HepG2 (cell line): ENCODE measurements around the gene YWHAQ. TPM values are rescaled to one million over a fixed set of nuclear protein-coding genes. Genes with fewer than 3 reads are reported as not detected.

Experiments
- ATAC-seq: fragments of 200-7000 bp; cut with Tn5 transposase; 3 replicates; pipeline ENCODE4 v1.9.1; 2020; ENCODE audit warnings: mild to moderate bottlenecking, moderate library complexity
- BruUV-seq: library from RNA; stranded (reverse); fragments of 400-500 nt; replicated peaks from 2 replicates; lab custom pipeline; 2021; lab: Mats Ljungman, UMichigan
- CTCF ChIA-PET: fragments of 300-600 bp; formaldehyde crosslinking; extraction: SDS; loops from one replicate; lab custom pipeline; 2021; ENCODE audit warnings: low total read pairs, inconsistent platforms, low intra/inter-chr PET ratio; lab: Yijun Ruan, JAX
- POLR2A ChIA-PET: fragments of 350-600 bp; sonication (Branson Sonifier 250); formaldehyde crosslinking; loops from one replicate; lab custom pipeline; 2020; ENCODE audit warnings: antibody characterized with exemption, inconsistent platforms; lab: Yijun Ruan, JAX
- DNase-seq: peaks from one replicate; pipeline ENCODE4 v3.0.0-alpha.2; 2015; ENCODE audit warnings: low spot score
- FAIRE-seq: peaks from 3 replicates; lab custom pipeline; 2011; peaks lifted over from hg19 to GRCh38; lab: Jason Lieb, UNC
- H2AFZ ChIP-seq: one replicate; pipeline ENCODE4 v1.6.1; 2011; ENCODE audit warnings: low read length, inconsistent platforms
- H3K27ac ChIP-seq: fragments of 300-600 bp; 3 replicates; pipeline ENCODE4 v1.8.0; 2011; ENCODE audit warnings: mixed run types, mild to moderate bottlenecking, mixed read lengths, low read length, inconsistent platforms; ENCODE audit not compliant: insufficient read depth; ENCODE audit errors: extremely low read length
- H3K27me3 ChIP-seq, 2 experiments: fragments of 200-600 bp in 1 of 2; 2 replicates in 1 of 2; 3 replicates in 1 of 2; pipeline versions ENCODE4 v1.6.0 to v1.8.0; 2011; ENCODE audit warnings: low read length in 2 of 2, mild to moderate bottlenecking in 2 of 2, moderate library complexity in 2 of 2, inconsistent platforms in 1 of 2; ENCODE audit not compliant: insufficient read depth in 2 of 2, control insufficient read depth in 1 of 2
- H3K36me3 ChIP-seq, 2 experiments: fragments of 200-600 bp in 1 of 2; replicated peaks in 1 of 2; 2 replicates in 1 of 2; 3 replicates in 1 of 2; pipeline versions ENCODE4 v1.5.1 to v1.8.0; 2011; ENCODE audit warnings: low read length in 2 of 2, inconsistent platforms in 1 of 2; ENCODE audit not compliant: insufficient read depth in 2 of 2, control insufficient read depth in 1 of 2
- H3K4me1 ChIP-seq: 2 replicates; pipeline ENCODE4 v1.5.1; 2012; ENCODE audit warnings: low read length, inconsistent platforms; ENCODE audit not compliant: insufficient read depth
- H3K4me2 ChIP-seq: 2 replicates; pipeline ENCODE4 v1.6.0; 2011; ENCODE audit warnings: low read depth, low read length, inconsistent platforms
- H3K4me3 ChIP-seq, 3 experiments: fragments of 200-600 bp in 1 of 3; sonication (generic), shearing (Covaris generic) in 1 of 3; replicated peaks in 1 of 3; 2 replicates each; pipeline ENCODE4 v1.5.1; 2011 to 2016; ENCODE audit warnings: low read length in 3 of 3, inconsistent platforms in 2 of 3, low read depth in 2 of 3, mild to moderate bottlenecking in 2 of 3, control low read depth in 1 of 3, mixed read lengths in 1 of 3; ENCODE audit not compliant: insufficient read depth in 1 of 3
- H3K79me2 ChIP-seq: one replicate; pipeline ENCODE4 v1.6.1; 2011; ENCODE audit warnings: low read length, inconsistent platforms; ENCODE audit not compliant: insufficient read depth
- H3K9ac ChIP-seq: 2 replicates; pipeline ENCODE4 v1.6.0; 2011; ENCODE audit warnings: mild to moderate bottlenecking, low read depth, low read length, inconsistent platforms; ENCODE audit not compliant: insufficient read depth
- H3K9me3 ChIP-seq: 2 replicates; pipeline ENCODE4 v1.5.1; 2012; ENCODE audit warnings: mild to moderate bottlenecking, low read length
- H4K20me1 ChIP-seq: 2 replicates; pipeline ENCODE4 v1.6.0; 2011; ENCODE audit warnings: inconsistent platforms, mild to moderate bottlenecking, low read length, moderate library complexity; ENCODE audit not compliant: insufficient read depth
- SOX6 ChIP-seq, 2 experiments: fragments of 450-650 bp in 1 of 2; sonication (generic) in 1 of 2; formaldehyde crosslinking in 1 of 2; IDR thresholded peaks; 2 replicates each; pipeline versions ENCODE4 v1.4.0 to v1.6.1; 2017 to 2020; ENCODE audit warnings: antibody characterized with exemption in 1 of 2, mild to moderate bottlenecking in 1 of 2, missing genetic modification reagents in 1 of 2
- STAG1 ChIP-seq: sonication (generic); formaldehyde crosslinking; IDR thresholded peaks from 2 replicates; pipeline ENCODE4 v1.4.0; 2020; ENCODE audit warnings: missing genetic modification reagents
- TIGD3 ChIP-seq: sonication (generic); formaldehyde crosslinking; IDR thresholded peaks from 2 replicates; pipeline ENCODE4 v1.5.1; 2020; ENCODE audit warnings: mild to moderate bottlenecking, missing genetic modification reagents, borderline replicate concordance
- ZNF280B ChIP-seq: sonication (generic); formaldehyde crosslinking; IDR thresholded peaks from 2 replicates; pipeline ENCODE4 v1.5.0; 2020; ENCODE audit warnings: missing genetic modification reagents, mild to moderate bottlenecking, borderline replicate concordance
- ZNF282 ChIP-seq: fragments of 450-650 bp; IDR thresholded peaks from 2 replicates; pipeline ENCODE4 v1.6.1; 2018; ENCODE audit not compliant: partially characterized antibody
- ZNF496 ChIP-seq: sonication (generic); formaldehyde crosslinking; IDR thresholded peaks from 2 replicates; pipeline ENCODE4 v1.8.1; 2023; ENCODE audit warnings: mild to moderate bottlenecking, moderate library complexity, missing genetic modification reagents; ENCODE audit not compliant: insufficient replicate concordance
- WGBS: methylation state at CpG from one replicate; pipeline ENCODE4 v1.1.6; 2017; ENCODE audit warnings: low lambda C conversion rate; 5-methylcytosine and 5-hydroxymethylcytosine counted together
- in situ Hi-C: cut with HindIII; loops from 2 replicates; pipeline ENCODE4 v1.10.0; 2017; ENCODE audit warnings: low pct_unique_long_range_greater_than_20kb; ENCODE audit not compliant: extremely low pct_ligation_motif_present
- intact Hi-C: fragments of 100-400 bp; cut with micrococcal nuclease; formaldehyde crosslinking; loops from one replicate; pipeline ENCODE4 v1.10.0; 2022; ENCODE audit not compliant: unreplicated experiment
- polyA plus RNA-seq, 8 experiments: library from polyadenylated mRNA; depleted of rRNA in 3 of 8; stranded (reverse) in 7 of 8; unstranded in 1 of 8; fragments of >200 nt; fragmentation: Illumina TruSeq in 4 of 8; extraction: Trizol in 4 of 8; gene quantifications; 2 replicates each; pipeline versions ENCODE4 v1.2.1 to v1.2.3, GENCODE V29; 2011 to 2016; ENCODE audit warnings: low read depth in 4 of 8, missing spikeins in 1 of 8, mixed read lengths in 1 of 8; ENCODE audit not compliant: insufficient read depth in 1 of 8
- total RNA-seq, 5 experiments: library from RNA; depleted of rRNA; stranded (reverse); fragments of >200 nt; fragmentation: Illumina TruSeq; extraction: Trizol; gene quantifications; 2 replicates each; pipeline ENCODE4 v1.2.3, GENCODE V29; 2016; ENCODE audit warnings: low read depth in 1 of 5
- TF ChIP-seq, protein P1 (sequence below): sonication (generic); formaldehyde crosslinking; IDR thresholded peaks from 2 replicates; pipeline ENCODE4 v1.4.0; 2020; ENCODE audit warnings: missing genetic modification reagents, low read depth, mild to moderate bottlenecking, borderline replicate concordance
- TF ChIP-seq, protein P2 (sequence below): sonication (generic); formaldehyde crosslinking; IDR thresholded peaks from 2 replicates; pipeline ENCODE4 v1.5.1; 2020; ENCODE audit warnings: mild to moderate bottlenecking, missing genetic modification reagents
- TF ChIP-seq, protein P3 (sequence below): sonication (generic); formaldehyde crosslinking; conservative IDR thresholded peaks from 2 replicates; pipeline ENCODE4 v1.4.0; 2020; ENCODE audit warnings: missing genetic modification reagents

Gene YWHAQ
- total and polyA plus RNA-seq, 2 of the 13 experiments (the other 11 are each of a cell fraction or from before 2014, with no cell fraction given): 160 to 304 TPM

DNA sequence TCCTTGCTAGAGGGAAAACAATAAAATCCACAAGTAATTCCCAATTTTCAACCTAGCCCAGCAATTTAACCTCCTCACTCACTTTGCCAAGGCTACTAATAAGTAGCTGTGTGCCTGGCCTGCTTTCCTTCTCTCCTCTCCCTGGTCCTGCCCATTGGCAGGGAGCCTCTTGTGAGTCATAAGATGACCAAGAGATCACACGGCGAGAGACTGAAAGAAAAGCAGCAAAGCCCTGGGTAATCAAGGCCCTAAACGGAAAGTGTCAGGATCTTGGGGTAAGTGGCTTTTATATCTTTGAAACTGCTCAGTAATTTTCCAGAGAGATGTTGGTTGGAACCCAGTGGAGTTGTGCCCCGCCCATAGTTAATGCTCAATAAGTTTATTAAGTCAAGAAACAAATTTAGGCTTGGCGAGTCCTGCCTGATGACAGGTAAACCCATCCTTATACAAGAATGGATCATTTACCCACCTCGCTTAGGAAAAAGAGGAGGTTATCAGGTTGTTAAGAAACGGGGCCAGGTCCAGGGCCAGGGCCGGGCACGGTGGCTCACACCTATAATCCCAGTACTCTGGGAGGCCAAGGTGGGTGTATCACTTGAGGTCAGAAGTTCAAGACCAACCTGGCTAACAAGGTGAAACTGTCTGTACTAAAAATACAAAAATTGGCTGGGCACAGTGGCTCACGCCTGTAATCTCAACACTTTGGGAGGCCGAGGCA, 65.2 kb downstream of the YWHAQ start (continued):
- TF ChIP-seq ZNF282 (no peak), SOX6 (IDR thresholded peaks at IDR 0.05) (no peak), SOX6 (CRISPR knock-in tag; IDR thresholded peaks at IDR 0.05) (no peak)
- TF ChIP-seq, all 625 proteins: peak for 0

- CTCF ChIA-PET: no interaction called here
- no peaks in the 10 kb centered on the region for H3K9me3 ChIP-seq
- FAIRE-seq: no peak
- TF ChIP-seq ZNF280B (CRISPR knock-in tag) (no peak), STAG1 (CRISPR knock-in tag) (no peak), ZNF496 (CRISPR knock-in tag) (no peak), TIGD3 (CRISPR knock-in tag) (no peak)
- TF ChIP-seq, protein P1, sequence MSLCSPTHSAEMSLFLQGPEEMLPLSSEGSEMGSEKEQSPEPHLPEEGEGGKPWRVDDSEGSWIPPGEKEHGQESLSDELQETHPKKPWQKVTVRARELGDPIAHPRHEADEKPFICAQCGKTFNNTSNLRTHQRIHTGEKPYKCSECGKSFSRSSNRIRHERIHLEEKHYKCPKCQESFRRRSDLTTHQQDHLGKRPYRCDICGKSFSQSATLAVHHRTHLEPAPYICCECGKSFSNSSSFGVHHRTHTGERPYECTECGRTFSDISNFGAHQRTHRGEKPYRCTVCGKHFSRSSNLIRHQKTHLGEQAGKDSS (CRISPR knock-in tag): no peak
- TF ChIP-seq, protein P2, sequence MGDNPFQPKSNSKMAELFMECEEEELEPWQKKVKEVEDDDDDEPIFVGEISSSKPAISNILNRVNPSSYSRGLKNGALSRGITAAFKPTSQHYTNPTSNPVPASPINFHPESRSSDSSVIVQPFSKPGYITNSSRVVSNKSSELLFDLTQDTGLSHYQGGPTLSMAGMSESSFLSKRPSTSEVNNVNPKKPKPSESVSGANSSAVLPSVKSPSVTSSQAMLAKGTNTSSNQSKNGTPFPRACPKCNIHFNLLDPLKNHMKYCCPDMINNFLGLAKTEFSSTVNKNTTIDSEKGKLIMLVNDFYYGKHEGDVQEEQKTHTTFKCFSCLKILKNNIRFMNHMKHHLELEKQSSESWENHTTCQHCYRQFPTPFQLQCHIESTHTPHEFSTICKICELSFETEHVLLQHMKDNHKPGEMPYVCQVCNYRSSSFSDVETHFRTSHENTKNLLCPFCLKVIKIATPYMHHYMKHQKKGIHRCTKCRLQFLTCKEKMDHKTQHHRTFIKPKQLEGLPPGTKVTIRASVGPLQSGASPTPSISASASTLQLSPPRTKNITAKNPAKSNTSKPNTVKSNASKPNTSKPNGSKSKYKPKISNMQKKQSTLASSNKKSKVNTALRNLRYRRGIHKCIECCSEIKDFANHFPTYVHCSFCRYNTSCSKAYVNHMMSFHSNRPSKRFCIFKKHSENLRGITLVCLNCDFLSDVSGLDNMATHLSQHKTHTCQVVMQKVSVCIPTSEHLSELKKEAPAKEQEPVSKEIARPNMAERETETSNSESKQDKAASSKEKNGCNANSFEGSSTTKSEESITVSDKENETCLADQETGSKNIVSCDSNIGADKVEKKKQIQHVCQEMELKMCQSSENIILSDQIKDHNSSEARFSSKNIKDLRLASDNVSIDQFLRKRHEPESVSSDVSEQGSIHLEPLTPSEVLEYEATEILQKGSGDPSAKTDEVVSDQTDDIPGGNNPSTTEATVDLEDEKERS: no peak
- TF ChIP-seq, protein P3, sequence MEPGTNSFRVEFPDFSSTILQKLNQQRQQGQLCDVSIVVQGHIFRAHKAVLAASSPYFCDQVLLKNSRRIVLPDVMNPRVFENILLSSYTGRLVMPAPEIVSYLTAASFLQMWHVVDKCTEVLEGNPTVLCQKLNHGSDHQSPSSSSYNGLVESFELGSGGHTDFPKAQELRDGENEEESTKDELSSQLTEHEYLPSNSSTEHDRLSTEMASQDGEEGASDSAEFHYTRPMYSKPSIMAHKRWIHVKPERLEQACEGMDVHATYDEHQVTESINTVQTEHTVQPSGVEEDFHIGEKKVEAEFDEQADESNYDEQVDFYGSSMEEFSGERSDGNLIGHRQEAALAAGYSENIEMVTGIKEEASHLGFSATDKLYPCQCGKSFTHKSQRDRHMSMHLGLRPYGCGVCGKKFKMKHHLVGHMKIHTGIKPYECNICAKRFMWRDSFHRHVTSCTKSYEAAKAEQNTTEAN (CRISPR knock-in tag): no peak
Measured at GRCh38 chr2:9560628-9561027, 70.2 kb downstream of the YWHAQ start.

More at GRCh38 chr2:9560628-9561027, 70.2 kb downstream of the YWHAQ start:
- Histone ChIP-seq H3K4me2 (no peak overlapping the region), H3K36me3 (no peaks in the 10 kb centered on the region), H3K79me2 (peaks cover 11% of the 10 kb centered on the region), H4K20me1 (no peaks in the 10 kb centered on the region), H3K4me3 (no peak overlapping the region), H3K9ac (no peak overlapping the region), H3K27me3 (no peaks in the 10 kb centered on the region; a peak in 1 of 5 replicates), H3K4me1 (peaks cover 8% of the 10 kb centered on the region), H3K27ac (no peak overlapping the region), H2AFZ (no peak overlapping the region)
- ATAC-seq: no peak
- intact Hi-C loops: no loop called here
- in situ Hi-C loops: no loop called here
- POLR2A ChIA-PET: interaction anchor here (0.7 kb wide), 1 partner anchor 96 kb away, joined by 3 read pairs; no protein-coding TSS in a partner anchor
- WGBS: 91% methylated on average over 2 of the region's 2 CpGs
- DNase-seq: no peak
- no TSS peak for BruUV-seq
